PC-9 (cell line): ENCODE measurements around the gene NMRK2. TPM values are rescaled to one million over a fixed set of nuclear protein-coding genes. Genes with fewer than 3 reads are reported as not detected.

ENCODE experiments used
- BruUV-seq: library from RNA; stranded (reverse); fragments of 400-500 nt; replicated peaks from 2 replicates; lab custom pipeline; 2021; lab: Mats Ljungman, UMichigan
- CTCF ChIA-PET: fragments of 300-600 bp; sonication (Branson Sonifier 250); formaldehyde crosslinking; loops from one replicate; lab custom pipeline; 2022; ENCODE audit warnings: antibody characterized with exemption; lab: Charles Lee
- POLR2A ChIA-PET: fragments of 300-600 bp; sonication (Branson Sonifier 250); formaldehyde crosslinking; loops from one replicate; lab custom pipeline; 2022; ENCODE audit warnings: antibody characterized with exemption; ENCODE audit not compliant: unreplicated experiment; lab: Charles Lee
- DNase-seq, 2 experiments: peaks; one replicate each; pipeline versions ENCODE4 v3.0.0 to v3.0.0-alpha.2; 2015 to 2022; ENCODE audit warnings: mixed read lengths in 1 of 2
- H2AFZ ChIP-seq: fragments of 200-600 bp; sonication (generic); 2 replicates; pipeline ENCODE4 v1.8.1; 2017; ENCODE audit warnings: antibody characterized with exemption
- H3F3A ChIP-seq: fragments of 200-600 bp; sonication (generic); 2 replicates; pipeline ENCODE4 v1.8.1; 2017; ENCODE audit warnings: antibody characterized with exemption, mild to moderate bottlenecking, low read depth; ENCODE audit not compliant: insufficient read depth
- H3K27ac ChIP-seq: fragments of 200-600 bp; sonication (generic); 2 replicates; pipeline ENCODE4 v1.6.1; 2016; ENCODE audit warnings: mixed run types
- H3K27me3 ChIP-seq: fragments of 200-600 bp; sonication (generic); 2 replicates; pipeline ENCODE4 v1.6.1; 2016; ENCODE audit warnings: low read depth, mixed run types; ENCODE audit not compliant: insufficient read depth
- H3K36me3 ChIP-seq: fragments of 200-600 bp; sonication (generic); 2 replicates; pipeline ENCODE4 v1.6.1; 2016; ENCODE audit warnings: low read depth, mixed run types
- H3K4me1 ChIP-seq: fragments of 200-600 bp; sonication (generic); replicated peaks from 2 replicates; pipeline ENCODE4 v1.6.1; 2016; ENCODE audit warnings: mixed run types; ENCODE audit not compliant: insufficient read depth
- H3K4me2 ChIP-seq: fragments of 200-600 bp; sonication (generic); 2 replicates; pipeline ENCODE4 v1.6.1; 2017; ENCODE audit warnings: mixed run types
- H3K4me3 ChIP-seq: fragments of 200-600 bp; sonication (generic); 2 replicates; pipeline ENCODE4 v1.6.1; 2016; ENCODE audit warnings: mixed run types
- H3K79me2 ChIP-seq: fragments of 200-600 bp; sonication (generic); 2 replicates; pipeline ENCODE4 v1.6.1; 2017; ENCODE audit warnings: low read depth, mixed run types
- H3K9me2 ChIP-seq: fragments of 200-600 bp; sonication (generic); 2 replicates; pipeline ENCODE4 v1.8.1; 2017; ENCODE audit warnings: mild to moderate bottlenecking; ENCODE audit not compliant: insufficient read depth
- H3K9me3 ChIP-seq: fragments of 200-600 bp; sonication (generic); 2 replicates; pipeline ENCODE4 v1.8.1; 2016; ENCODE audit warnings: low read depth; ENCODE audit not compliant: insufficient read depth
- H4K20me1 ChIP-seq: fragments of 200-600 bp; sonication (generic); 2 replicates; pipeline ENCODE4 v1.8.1; 2017; ENCODE audit not compliant: insufficient read depth
- CTCF ChIP-seq: fragments of 200-600 bp; sonication (generic); conservative IDR thresholded peaks from 2 replicates; pipeline ENCODE4 v1.6.1; 2017; ENCODE audit warnings: mixed run types, antibody characterized with exemption, mild to moderate bottlenecking, moderate library complexity
- EZH2 ChIP-seq: fragments of 200-600 bp; sonication (generic); IDR thresholded peaks from 2 replicates; pipeline ENCODE4 v1.8.0; 2017; ENCODE audit warnings: antibody characterized with exemption, low read depth
- intact Hi-C: fragments of 100-400 bp; cut with micrococcal nuclease; formaldehyde crosslinking; loops from one replicate; pipeline ENCODE4 v1.10.0; 2022; ENCODE audit not compliant: unreplicated experiment
- total RNA-seq: library from RNA; stranded (reverse); gene quantifications from 2 replicates; pipeline ENCODE4 v1.2.3, GENCODE V29; 2021

The NMRK2 gene
- total RNA-seq, 1 experiment from 2014 or later, result not detected

DNA sequence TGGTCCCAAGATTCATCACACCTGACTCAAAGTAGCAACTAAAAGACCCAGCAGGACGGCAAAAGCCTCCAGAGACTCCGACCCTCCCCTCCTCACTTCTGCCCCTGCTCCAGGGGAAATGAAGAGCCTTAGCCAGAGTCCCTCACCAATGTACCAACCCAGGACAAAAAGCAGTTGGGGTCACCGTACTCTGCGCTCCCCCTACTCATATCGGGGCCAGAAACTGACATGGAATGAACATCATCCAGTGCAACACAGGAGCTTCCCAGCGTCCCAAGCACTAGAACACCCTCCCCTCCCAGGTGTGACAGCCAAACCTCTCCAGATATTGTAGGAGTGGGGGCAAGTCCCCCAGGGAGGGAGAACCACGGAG is 50.7 kb downstream of the NMRK2 start:
- peaks cover 23% of the 10 kb centered on the region for H3K4me1 ChIP-seq
- no peaks in the 10 kb centered on the region for H3K9me3 ChIP-seq
- peaks cover 64% of the 10 kb centered on the region for H4K20me1 ChIP-seq
- no peak for DNase-seq
- peak overlapping the region; percentile 91 for H3K4me3 ChIP-seq
- H3F3A ChIP-seq, result peaks cover 79% of the 10 kb centered on the region
- peak overlapping the region; percentile 95 for H3K27ac ChIP-seq
- no peak overlapping the region for H2AFZ ChIP-seq
- POLR2A ChIA-PET, result interaction anchor here (0.6 kb wide), 1 partner anchor 14 kb away, joined by 8 read pairs; no protein-coding TSS in a partner anchor
- intact Hi-C loops, result no loop called here
- BruUV-seq, result no TSS peak
- TF ChIP-seq EZH2 (no peak), CTCF (no peak)
- no peaks in the 10 kb centered on the region for H3K9me2 ChIP-seq
- H3K27me3 ChIP-seq, result no peaks in the 10 kb centered on the region
- H3K4me2 ChIP-seq, result peak overlapping the region; percentile 89
- H3K36me3 ChIP-seq, result peaks cover 32% of the 10 kb centered on the region
- peaks cover 64% of the 10 kb centered on the region for H3K79me2 ChIP-seq
- CTCF ChIA-PET, result no interaction called here

GRCh38 chr19:3983936-3984583 is 51.2 kb downstream of the NMRK2 start:
- H3K9me3 ChIP-seq, result no peaks in the 10 kb centered on the region
- BruUV-seq, result no TSS peak
- peaks cover 29% of the 10 kb centered on the region for H3K36me3 ChIP-seq
- H2AFZ ChIP-seq, result no peak overlapping the region
- H3K4me3 ChIP-seq, result peak overlapping the region; percentile 91
- H3K4me1 ChIP-seq, result peaks cover 23% of the 10 kb centered on the region
- H3K9me2 ChIP-seq, result no peaks in the 10 kb centered on the region
- ChIA-PET POLR2A (interaction anchor here (0.6 kb wide), 1 partner anchor 15 kb away, joined by 8 read pairs; no protein-coding TSS in a partner anchor), CTCF (no interaction called here)
- H3K4me2 ChIP-seq, result peak overlapping the region; percentile 89
- peak overlapping the region; percentile 95 for H3K27ac ChIP-seq
- DNase-seq, result peak in 1 of 2 experiments; percentile 34
- H4K20me1 ChIP-seq, result peaks cover 58% of the 10 kb centered on the region
- no peaks in the 10 kb centered on the region for H3K27me3 ChIP-seq
- H3F3A ChIP-seq, result peaks cover 74% of the 10 kb centered on the region
- intact Hi-C loops, result loop anchor here (2.0 kb wide), 1 partner anchor 131 kb away; no protein-coding TSS in a partner anchor
- TF ChIP-seq CTCF (no peak), EZH2 (no peak)
- peaks cover 61% of the 10 kb centered on the region for H3K79me2 ChIP-seq

DNA sequence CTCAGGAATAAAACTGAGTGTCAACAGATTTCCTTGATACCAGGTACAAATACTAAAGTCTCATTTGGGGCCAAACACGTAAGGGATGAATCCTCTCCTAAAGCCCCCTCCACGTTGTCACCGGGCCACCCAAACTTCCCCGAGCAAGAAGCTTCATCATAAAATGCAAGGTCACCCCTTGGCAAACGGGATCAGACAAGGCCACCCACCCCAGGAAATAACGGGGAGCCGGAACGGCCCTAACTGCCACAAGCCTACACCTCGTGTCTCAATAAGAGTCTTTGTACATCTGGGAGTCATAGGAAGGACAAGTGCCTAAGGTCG is 51.7 kb downstream of the NMRK2 start:
- DNase-seq, result no peak
- Histone ChIP-seq H3F3A (peaks cover 70% of the 10 kb centered on the region), H3K4me2 (peak overlapping the region; percentile 89), H3K36me3 (peaks cover 24% of the 10 kb centered on the region), H2AFZ (no peak overlapping the region), H3K9me3 (no peaks in the 10 kb centered on the region), H3K27ac (peak overlapping the region; percentile 95), H3K9me2 (no peaks in the 10 kb centered on the region), H3K79me2 (peaks cover 56% of the 10 kb centered on the region), H3K27me3 (no peaks in the 10 kb centered on the region), H3K4me1 (peaks cover 23% of the 10 kb centered on the region), H3K4me3 (peak overlapping the region; percentile 91), H4K20me1 (peaks cover 54% of the 10 kb centered on the region)
- ChIA-PET POLR2A (no interaction called here), CTCF (no interaction called here)
- intact Hi-C loops, result loop anchor here (2.0 kb wide), 1 partner anchor 132 kb away; no protein-coding TSS in a partner anchor
- no TSS peak for BruUV-seq
- TF ChIP-seq CTCF, result no peak
- no peak for TF ChIP-seq EZH2
